ENCODE data around the gene COMT.

Gene COMT

GRCh38 chr22:19997561-19998231 is 56.1 kb downstream of the COMT start:
- no peak for DNase-seq

DNA sequence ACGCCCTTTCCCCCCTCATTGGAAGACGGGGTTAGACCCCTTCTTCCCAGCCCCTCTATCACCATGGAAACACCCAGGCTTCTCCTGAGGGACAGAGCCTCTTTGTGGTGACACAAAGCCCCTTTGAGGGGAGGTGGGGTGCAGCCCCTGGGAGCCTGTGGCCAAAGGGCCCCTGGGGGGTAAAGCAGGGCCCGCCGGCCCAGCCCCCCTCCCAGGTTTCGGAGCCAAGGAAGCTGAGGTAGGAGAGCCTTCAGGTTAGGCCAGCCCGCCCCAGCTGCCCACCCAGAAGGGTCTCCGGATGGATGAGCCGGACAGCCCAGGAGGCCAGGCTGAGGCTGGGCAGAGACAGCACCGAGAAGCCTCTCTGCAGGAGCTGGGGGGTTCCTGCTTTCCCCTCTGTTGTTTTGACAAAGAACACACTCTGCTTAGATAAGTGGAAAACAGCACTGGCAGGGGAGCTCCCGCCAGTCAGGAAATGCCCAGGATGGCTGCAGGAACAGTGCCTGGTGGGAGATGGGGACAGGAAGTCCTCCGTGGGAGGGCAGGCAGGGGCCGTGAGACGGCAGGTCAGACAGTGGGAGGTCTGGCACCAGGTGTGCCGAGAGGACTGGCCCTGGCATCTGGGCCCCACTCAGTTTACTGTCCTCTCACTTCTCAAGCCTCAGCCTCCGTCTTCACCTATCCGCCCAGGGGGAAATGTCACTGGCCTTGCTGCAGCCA is 56.8 kb downstream of the COMT start:
- no peak for DNase-seq

DNA sequence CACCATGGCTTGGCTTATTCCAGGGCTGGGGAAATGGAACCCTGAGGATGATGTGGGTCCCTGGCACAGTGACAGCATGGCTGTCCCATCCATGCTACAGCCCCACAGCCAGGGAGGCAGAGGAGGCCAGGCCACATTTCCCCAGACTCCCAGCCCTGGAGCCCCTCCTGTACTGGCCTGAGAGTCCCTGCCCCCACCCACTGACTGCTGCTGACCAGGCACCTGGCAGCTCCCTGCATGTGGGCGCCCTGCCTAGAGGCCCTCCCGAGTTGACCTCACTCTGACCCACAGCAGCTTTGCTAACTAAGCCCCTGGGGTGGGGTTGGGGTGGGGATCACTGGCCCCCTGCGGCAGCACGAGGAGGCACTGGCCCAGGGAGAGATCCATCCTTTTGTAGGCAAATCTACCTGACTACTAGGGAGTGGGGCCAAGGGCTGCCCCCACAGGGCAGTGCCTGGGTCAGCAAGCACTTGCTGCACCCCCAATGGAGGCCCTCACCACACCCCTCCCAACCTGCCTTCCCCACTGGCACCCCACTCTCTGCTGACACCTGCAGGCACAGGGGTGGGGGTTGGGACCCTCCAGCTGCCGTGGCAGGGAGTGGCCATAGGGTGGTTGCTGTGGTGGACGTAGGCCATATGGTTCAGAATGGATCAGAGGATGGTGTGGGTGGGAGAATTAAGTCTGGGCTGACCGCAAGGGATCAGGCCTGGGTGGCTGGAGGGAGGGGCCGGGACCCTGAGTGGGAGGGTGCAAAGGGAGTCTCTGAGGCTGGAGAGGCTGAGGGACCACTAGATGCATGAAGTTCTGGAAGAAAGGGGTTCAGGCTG is 57.6 kb downstream of the COMT start:
- no peak for DNase-seq

GRCh38 chr22:20000246-20001081 is 58.9 kb downstream of the COMT start:
- DNase-seq = no peak

GRCh38 chr22:20001082-20001638 is 59.6 kb downstream of the COMT start:
- DNase-seq = no peak

GRCh38 chr22:20002128-20002527 is 60.6 kb downstream of the COMT start:
- DNase-seq = no peak

DNA sequence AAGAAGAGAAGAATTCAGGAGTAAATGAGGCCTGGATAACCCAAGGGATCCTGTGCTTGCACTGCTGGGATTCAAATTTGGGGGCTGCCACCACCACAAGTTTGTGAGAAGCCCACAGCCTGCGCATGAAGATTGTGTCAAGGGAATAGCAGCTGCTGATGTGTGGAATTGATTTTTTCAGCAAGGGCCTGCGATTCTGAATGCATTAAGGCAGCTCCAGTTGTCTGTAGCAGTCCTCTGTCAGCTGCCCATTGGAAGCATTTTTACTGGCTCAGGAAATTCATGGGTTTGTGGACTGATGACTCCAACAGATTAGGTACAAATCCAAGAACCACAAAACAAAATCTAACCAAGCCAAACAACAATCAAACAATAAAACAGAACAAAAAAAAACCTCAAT is 61.1 kb downstream of the COMT start:
- DNase-seq = no peak

GRCh38 chr22:20003304-20003703 is 61.7 kb downstream of the COMT start:
- DNase-seq = no peak

GRCh38 chr22:20004464-20004863 is 62.9 kb downstream of the COMT start:
- no peak for DNase-seq

DNA sequence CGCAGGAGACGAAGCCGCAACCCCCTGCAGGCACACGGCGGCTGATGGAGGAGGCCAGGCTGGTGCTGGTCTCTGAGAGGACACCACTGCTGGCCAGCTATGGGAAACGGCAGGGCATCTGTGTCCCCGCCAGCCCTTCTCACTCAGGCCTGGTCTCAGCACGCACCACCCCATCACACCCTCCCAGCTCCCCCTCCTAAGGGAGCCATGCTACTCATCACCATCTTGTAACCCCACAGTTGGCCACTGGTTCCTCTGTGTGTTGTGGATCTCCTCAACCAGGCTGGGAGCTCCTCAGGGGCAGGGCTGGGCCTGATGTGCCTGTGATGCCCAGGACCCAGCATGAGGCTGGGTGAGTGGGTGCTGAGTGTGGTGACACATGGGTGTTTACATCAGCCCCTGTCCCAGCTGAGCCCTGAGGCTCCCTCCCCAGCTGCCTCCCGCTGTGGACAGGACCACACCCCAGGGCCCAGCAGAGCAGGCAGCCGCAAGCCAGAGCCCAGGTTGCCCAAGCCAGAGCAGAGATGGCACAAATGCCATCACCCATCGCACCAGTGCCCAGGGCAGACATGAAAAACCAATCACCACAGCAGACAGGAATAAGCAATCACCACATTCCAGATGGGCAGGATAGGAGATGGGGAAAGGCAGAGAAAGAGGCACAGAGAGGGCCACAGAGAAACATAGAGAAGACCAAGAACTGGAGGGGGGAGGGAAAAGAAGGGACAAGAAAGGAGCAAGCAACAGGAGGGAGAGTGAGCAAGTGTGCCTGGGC is 66.8 kb downstream of the COMT start:
- DNase-seq = no peak

DNA sequence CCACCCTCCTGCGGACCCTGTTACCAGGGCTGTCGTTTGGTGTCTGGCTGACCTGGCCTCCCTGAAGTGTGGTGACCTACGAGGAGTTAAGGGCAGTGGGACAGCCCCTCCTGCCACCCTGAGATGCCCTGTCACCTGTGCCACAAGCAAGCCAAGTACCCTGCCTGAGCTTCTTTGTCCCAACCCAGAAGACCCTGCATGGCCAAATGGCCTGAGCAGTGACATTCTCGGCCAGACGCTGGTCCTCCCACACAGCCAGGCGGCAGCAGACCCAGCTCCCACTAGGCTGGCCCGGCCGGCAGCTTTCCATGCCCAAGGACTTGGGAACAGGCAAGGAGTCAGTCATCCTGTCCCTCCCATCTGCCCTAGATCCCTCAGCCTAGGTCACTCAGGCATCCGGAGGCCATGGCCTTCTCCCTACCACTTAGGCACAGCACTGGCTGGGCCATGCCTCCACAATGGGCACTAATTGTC is 67.5 kb downstream of the COMT start:
- DNase-seq = no peak

- DNase-seq = no peak
These were observed 68.2 kb downstream of the COMT start for GRCh38 chr22:20009582-20010306.

DNA sequence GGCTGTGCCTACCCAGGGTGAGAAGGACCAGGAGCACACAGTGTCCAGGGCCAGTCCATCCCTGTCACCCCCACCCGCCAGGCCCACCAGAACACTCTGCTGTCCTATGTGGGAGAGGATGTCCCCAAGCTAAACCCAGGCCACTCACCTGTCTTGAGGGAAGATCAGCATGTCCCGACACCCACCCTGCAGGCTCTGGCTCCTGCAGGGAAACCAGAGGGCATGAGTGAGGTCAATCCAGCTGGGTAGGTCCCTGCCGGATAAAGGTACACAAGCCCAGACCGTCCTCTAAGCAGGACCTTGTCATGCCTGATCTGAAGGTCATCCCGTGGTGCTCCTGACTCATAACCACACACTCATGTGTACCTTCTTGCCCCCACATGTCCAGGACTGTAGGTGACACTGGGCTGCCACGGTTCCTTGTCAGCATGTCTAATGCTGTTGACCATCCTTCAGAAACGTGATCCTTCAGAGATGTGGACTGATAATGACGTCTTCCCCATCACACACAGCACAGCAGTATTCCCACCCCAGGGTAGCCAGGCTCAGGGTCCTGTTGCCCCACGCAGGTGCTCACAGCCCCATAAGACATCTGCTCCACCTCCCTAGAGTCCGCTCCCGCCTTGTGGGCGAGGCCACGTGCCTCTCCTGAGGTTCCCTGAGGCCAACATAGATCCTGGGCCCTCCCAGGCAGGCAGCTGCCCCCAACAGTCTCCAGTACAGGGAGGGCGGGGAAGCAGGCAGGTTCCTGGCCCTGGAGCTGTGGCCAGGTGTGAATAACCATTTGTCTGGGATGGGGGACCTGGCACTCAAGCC is 68.9 kb downstream of the COMT start:
- DNase-seq = no peak

DNA sequence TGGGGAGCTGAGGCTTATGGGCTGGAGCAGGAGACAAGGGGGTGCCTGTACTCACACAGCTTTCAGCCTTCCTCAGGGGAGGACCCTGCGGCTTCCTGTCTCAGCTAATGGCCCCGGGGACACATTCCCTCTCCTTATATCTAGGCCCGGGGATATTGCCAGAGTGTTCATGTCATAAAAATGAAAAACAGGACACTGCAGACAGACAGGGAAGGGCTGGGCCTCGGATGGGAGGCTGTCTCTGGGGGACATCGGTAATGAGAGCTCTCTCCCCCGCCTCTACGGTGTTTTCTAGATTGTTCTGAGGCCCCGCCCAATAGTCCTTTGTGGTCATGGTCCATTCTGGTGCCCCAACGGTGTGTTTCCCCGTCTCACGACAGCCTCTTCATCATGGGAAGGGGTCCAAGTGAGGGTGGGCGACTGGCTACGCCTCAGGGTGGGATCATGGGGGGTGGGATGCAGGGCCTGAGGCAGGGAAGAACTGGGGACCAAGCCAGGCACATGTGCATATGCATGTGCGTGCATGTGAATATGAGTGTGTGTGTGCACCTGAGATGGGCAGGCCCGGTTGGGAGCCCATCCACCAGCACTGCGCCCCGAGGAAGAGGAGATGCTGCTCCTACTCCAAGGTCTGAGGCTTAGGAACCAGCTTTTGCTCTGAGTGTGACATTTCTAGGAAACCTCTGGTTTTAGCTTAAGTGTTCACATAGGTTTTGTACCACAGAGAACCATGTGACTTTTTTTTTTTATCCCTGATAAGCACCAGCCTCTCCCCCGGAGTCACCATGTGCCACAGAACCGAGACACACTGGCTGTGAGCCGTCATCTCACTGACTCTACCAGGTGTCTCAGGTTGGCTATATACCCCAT is 69.8 kb downstream of the COMT start:
- no peak for DNase-seq

- DNase-seq = no peak
These were observed 70.6 kb downstream of the COMT start for GRCh38 chr22:20011993-20012740.

DNA sequence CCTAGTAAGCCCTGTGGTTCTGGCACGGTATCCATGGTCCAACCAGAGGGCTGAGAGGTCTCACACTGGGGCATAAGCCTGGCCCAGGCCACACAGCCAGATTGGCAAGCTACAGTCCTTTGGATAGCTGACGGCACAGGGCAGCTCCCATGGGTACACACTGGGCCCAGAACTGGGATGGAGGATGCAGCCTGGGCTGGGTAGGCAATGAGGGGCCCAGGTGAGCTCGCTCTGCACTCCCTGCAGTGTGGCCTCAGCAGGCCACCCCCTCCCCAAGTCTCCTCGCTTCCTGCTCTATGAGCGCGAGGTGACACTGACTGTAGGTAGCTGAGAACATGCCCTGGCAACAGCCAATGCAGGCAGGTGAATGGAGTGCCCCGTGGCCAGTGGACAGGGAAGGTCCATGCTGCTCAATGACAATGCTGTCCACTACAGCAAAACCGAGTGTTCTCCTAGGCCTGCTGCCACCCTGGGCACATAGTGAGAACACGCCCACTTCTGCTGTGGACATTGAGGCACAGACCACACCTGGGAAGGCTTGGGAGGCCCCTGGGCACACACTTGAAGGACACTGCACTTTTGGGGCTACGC is 71.3 kb downstream of the COMT start:
- no peak for DNase-seq

- DNase-seq = peak; percentile 28 to 54
These were observed 71.9 kb downstream of the COMT start for GRCh38 chr22:20013382-20013871.
